Measurements from ENCODE around the gene OR2G2.

Gene OR2G2

GRCh38 chr1:247588060-247588459, at the start of gene OR2G2:
Gene OR2G2 (plus strand): TSS chr1:247588360. CDS start chr1:247588360, 0 bp downstream.
- no peak for DNase-seq
- intact Hi-C loops (cut with DNase I) = no loop called here

- intact Hi-C loops (cut with DNase I) = no loop called here
Measured at GRCh38 chr1:247538561-247538960, 49.6 kb upstream of the OR2G2 start.

GRCh38 chr1:247539215-247539614, 48.9 kb upstream of the OR2G2 start:
- no peak for DNase-seq
- intact Hi-C loops (cut with DNase I) = no loop called here

More at GRCh38 chr1:247538561-247538960, 49.6 kb upstream of the OR2G2 start:
- DNase-seq = no peak

- DNase-seq = no peak
- intact Hi-C loops (cut with DNase I) = no loop called here
Measured at GRCh38 chr1:247540581-247540980, 47.6 kb upstream of the OR2G2 start.

- intact Hi-C loops (cut with DNase I) = no loop called here
- no peak for DNase-seq
Measured at GRCh38 chr1:247542811-247543210, 45.3 kb upstream of the OR2G2 start.

- intact Hi-C loops (cut with DNase I) = no loop called here
- no peak for DNase-seq
Measured at GRCh38 chr1:247548092-247548491, 40.1 kb upstream of the OR2G2 start.

GRCh38 chr1:247548769-247549182, 39.4 kb upstream of the OR2G2 start, which contains the start of gene GCSAML:
Gene GCSAML (plus strand): TSS chr1:247549134. CDS start chr1:247549192, 58 bp downstream.
- no peak for DNase-seq
- intact Hi-C loops (cut with DNase I) = no loop called here

- intact Hi-C loops (cut with DNase I) = no loop called here
- DNase-seq = no peak
Measured at GRCh38 chr1:247551721-247552120, 36.4 kb upstream of the OR2G2 start.

- no peak for DNase-seq
- intact Hi-C loops (cut with DNase I) = no loop called here
Measured at GRCh38 chr1:247552231-247552630, 35.9 kb upstream of the OR2G2 start.

GRCh38 chr1:247557926-247558674, 30.1 kb upstream of the OR2G2 start:
- intact Hi-C loops (cut with DNase I) = no loop called here
- no peak for DNase-seq

GRCh38 chr1:247561711-247562110, 26.4 kb upstream of the OR2G2 start:
- DNase-seq = no peak
- intact Hi-C loops (cut with DNase I) = no loop called here

GRCh38 chr1:247562198-247562597, 26.0 kb upstream of the OR2G2 start:
- no peak for DNase-seq
- intact Hi-C loops (cut with DNase I) = no loop called here

- no peak for DNase-seq
- intact Hi-C loops (cut with DNase I) = loop anchor here (10.0 kb wide), 1 partner anchor 199 kb away; no protein-coding TSS in a partner anchor
Measured at GRCh38 chr1:247574236-247574635, 13.9 kb upstream of the OR2G2 start.

GRCh38 chr1:247574664-247575063, 13.5 kb upstream of the OR2G2 start:
- intact Hi-C loops (cut with DNase I) = loop anchor here (10.0 kb wide), 1 partner anchor 200 kb away; no protein-coding TSS in a partner anchor
- no peak for DNase-seq

GRCh38 chr1:247576514-247576913, 11.6 kb upstream of the OR2G2 start:
- no peak for DNase-seq
- intact Hi-C loops (cut with DNase I) = loop anchor here (10.0 kb wide), 1 partner anchor 202 kb away; no protein-coding TSS in a partner anchor

GRCh38 chr1:247578946-247579460, 9.2 kb upstream of the OR2G2 start:
- intact Hi-C loops (cut with DNase I) = loop anchor here (10.0 kb wide), 1 partner anchor 204 kb away; no protein-coding TSS in a partner anchor
- DNase-seq = no peak

- intact Hi-C loops (cut with DNase I) = no loop called here
- DNase-seq = no peak
Measured at GRCh38 chr1:247605286-247605685, 17.1 kb downstream of the OR2G2 start, which contains the start of gene OR2G3. Gene OR2G3 (plus strand): TSS chr1:247605586. CDS start chr1:247605586, 0 bp downstream.

- DNase-seq = no peak
- intact Hi-C loops (cut with DNase I) = no loop called here
Measured at GRCh38 chr1:247613405-247613804, 25.2 kb downstream of the OR2G2 start.

GRCh38 chr1:247614625-247615024, 26.5 kb downstream of the OR2G2 start:
- DNase-seq = no peak
- intact Hi-C loops (cut with DNase I) = no loop called here

GRCh38 chr1:247627951-247628350, 39.8 kb downstream of the OR2G2 start:
- DNase-seq = no peak
- intact Hi-C loops (cut with DNase I) = no loop called here

- intact Hi-C loops (cut with DNase I) = no loop called here
- no peak for DNase-seq
Measured at GRCh38 chr1:247638011-247638410, 49.9 kb downstream of the OR2G2 start.

GRCh38 chr1:247638781-247639180, 50.6 kb downstream of the OR2G2 start:
- DNase-seq = no peak
- intact Hi-C loops (cut with DNase I) = no loop called here

Data from posterior cingulate gyrus (tissue), 11 donors.